Hepatocyte (in vitro differentiated cells): Measurements from ENCODE around the gene EXD3. TPM values are rescaled to one million over a fixed set of nuclear protein-coding genes. Genes with fewer than 3 reads are reported as not detected.

ENCODE experiments used
- DNase-seq: peaks from one replicate; pipeline ENCODE4 v3.0.0-alpha.2; 2016; ENCODE audit warnings: low spot score
- H2AFZ ChIP-seq: fragments of 200-600 bp; sonication (generic); 2 replicates; pipeline ENCODE4 v1.6.0; 2016; ENCODE audit warnings: antibody characterized with exemption, mild to moderate bottlenecking
- H3K27ac ChIP-seq: fragments of 200-600 bp; sonication (generic); 2 replicates; pipeline ENCODE4 v1.5.1; 2016; ENCODE audit warnings: mild to moderate bottlenecking
- H3K27me3 ChIP-seq: fragments of 200-600 bp; sonication (generic); 2 replicates; pipeline ENCODE4 v1.6.1; 2016
- H3K36me3 ChIP-seq: fragments of 200-600 bp; sonication (generic); replicated peaks from 2 replicates; pipeline ENCODE4 v1.5.1; 2016; ENCODE audit warnings: low read depth; ENCODE audit not compliant: insufficient read depth
- H3K4me1 ChIP-seq: fragments of 200-600 bp; sonication (generic); 2 replicates; pipeline ENCODE4 v1.5.1; 2016; ENCODE audit warnings: mild to moderate bottlenecking, moderate library complexity; ENCODE audit not compliant: insufficient read depth
- H3K4me2 ChIP-seq: fragments of 200-600 bp; sonication (generic); 2 replicates; pipeline ENCODE4 v1.6.0; 2016
- H3K4me3 ChIP-seq: fragments of 200-600 bp; sonication (generic); 2 replicates; pipeline ENCODE4 v1.5.1; 2016; ENCODE audit warnings: mild to moderate bottlenecking
- H3K79me2 ChIP-seq: fragments of 200-600 bp; sonication (generic); 2 replicates; pipeline ENCODE4 v1.6.0; 2017; ENCODE audit warnings: mild to moderate bottlenecking
- H3K9me2 ChIP-seq: fragments of 200-600 bp; sonication (generic); replicated peaks from 2 replicates; pipeline ENCODE4 v1.6.0; 2017; ENCODE audit warnings: mild to moderate bottlenecking; ENCODE audit not compliant: insufficient read depth
- H3K9me3 ChIP-seq: fragments of 200-600 bp; sonication (generic); 2 replicates; pipeline ENCODE4 v1.5.1; 2016; ENCODE audit warnings: low read depth, mild to moderate bottlenecking
- H4K20me1 ChIP-seq: fragments of 200-600 bp; sonication (generic); 2 replicates; pipeline ENCODE4 v1.6.0; 2016; ENCODE audit warnings: mild to moderate bottlenecking; ENCODE audit not compliant: insufficient read depth, poor library complexity, severe bottlenecking
- EZH2 ChIP-seq: fragments of 200-600 bp; sonication (generic); IDR thresholded peaks from 2 replicates; pipeline ENCODE4 v1.6.1; 2016; ENCODE audit warnings: antibody characterized with exemption, mild to moderate bottlenecking, borderline replicate concordance
- EZH2phosphoT487 ChIP-seq: fragments of 200-600 bp; sonication (generic); IDR thresholded peaks from one replicate; pipeline ENCODE4 v1.6.1; 2018; ENCODE audit warnings: antibody characterized with exemption, mild to moderate bottlenecking, low read depth, moderate library complexity; ENCODE audit not compliant: unreplicated experiment, severe bottlenecking
- WGBS: methylation state at CpG from one replicate; pipeline ENCODE4 v1.1.6; 2016; ENCODE audit warnings: low lambda C conversion rate; ENCODE audit errors: missing lambda C conversion rate; 5-methylcytosine and 5-hydroxymethylcytosine counted together
- polyA plus RNA-seq: library from polyadenylated mRNA; unstranded; fragments of >200 nt; fragmentation: Nextera tagmentation; extraction: Ambion mirVana; gene quantifications from 2 replicates; pipeline ENCODE4 v1.2.1, GENCODE V29; 2016
- total RNA-seq: library from RNA; depleted of rRNA; stranded (reverse); fragments of >200 nt; gene quantifications from 2 replicates; pipeline ENCODE4 v1.2.3, GENCODE V29; 2014
- TF ChIP-seq, protein P1 (sequence below): fragments of 200-600 bp; sonication (generic); IDR thresholded peaks from 2 replicates; pipeline ENCODE4 v1.5.1; 2016; ENCODE audit warnings: antibody characterized with exemption, mild to moderate bottlenecking; ENCODE audit not compliant: poor library complexity

Gene EXD3
- total and polyA plus RNA-seq, 2 experiments from 2014 or later: 11.8 to 21.6 TPM

DNA sequence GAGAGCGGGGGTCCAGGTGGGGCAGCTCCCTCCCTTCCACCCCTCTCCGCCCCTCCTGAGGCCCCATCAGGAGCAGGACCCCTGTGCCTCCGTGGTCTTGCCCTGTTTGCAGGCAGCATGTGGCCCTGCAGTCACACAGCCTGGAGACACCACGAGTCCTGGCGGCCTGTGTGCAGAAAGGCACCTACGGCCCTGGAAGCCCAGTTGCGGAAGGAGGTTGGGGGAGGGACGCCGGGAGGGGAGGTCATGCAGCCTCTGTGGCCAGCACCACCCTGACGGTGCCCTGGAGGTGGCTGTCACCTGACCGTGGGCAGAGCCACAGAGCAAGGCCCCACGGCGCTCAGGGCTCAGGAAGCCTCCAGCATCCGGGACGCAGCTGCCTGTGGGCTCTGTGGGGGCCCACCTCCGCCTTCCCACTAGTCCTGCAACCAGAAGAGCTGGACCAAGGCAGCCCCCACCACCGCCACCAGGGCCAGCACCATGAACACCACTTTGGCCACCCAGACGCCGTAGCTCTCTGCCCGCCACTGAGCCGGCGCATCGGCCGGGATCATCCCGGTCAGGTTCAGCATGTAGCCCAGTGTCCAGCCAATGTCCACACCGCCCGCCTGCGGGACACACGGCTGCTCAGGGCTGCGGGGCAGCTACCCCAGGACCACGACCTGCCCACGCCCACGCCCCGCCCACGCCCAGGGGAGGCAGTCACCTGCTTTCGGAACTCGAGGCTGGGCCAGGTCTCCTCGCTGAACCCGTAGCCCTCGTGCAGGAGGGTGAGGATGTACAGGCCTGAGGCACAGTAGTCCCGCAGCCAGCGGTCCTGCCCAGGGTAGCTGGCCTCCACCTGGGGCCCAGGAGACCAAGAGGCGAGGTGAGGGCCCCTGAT, 11.8 kb upstream of the EXD3 start:
- no peak overlapping the region for H2AFZ ChIP-seq
- no peaks in the 10 kb centered on the region for H3K36me3 ChIP-seq
- no peak for DNase-seq
- no peak overlapping the region for H3K4me2 ChIP-seq
- no peaks in the 10 kb centered on the region for H3K27me3 ChIP-seq
- H3K79me2 ChIP-seq: no peaks in the 10 kb centered on the region
- no peak overlapping the region for H3K27ac ChIP-seq
- TF ChIP-seq EZH2 (no peak), EZH2phosphoT487 (no peak)
- TF ChIP-seq, protein P1, sequence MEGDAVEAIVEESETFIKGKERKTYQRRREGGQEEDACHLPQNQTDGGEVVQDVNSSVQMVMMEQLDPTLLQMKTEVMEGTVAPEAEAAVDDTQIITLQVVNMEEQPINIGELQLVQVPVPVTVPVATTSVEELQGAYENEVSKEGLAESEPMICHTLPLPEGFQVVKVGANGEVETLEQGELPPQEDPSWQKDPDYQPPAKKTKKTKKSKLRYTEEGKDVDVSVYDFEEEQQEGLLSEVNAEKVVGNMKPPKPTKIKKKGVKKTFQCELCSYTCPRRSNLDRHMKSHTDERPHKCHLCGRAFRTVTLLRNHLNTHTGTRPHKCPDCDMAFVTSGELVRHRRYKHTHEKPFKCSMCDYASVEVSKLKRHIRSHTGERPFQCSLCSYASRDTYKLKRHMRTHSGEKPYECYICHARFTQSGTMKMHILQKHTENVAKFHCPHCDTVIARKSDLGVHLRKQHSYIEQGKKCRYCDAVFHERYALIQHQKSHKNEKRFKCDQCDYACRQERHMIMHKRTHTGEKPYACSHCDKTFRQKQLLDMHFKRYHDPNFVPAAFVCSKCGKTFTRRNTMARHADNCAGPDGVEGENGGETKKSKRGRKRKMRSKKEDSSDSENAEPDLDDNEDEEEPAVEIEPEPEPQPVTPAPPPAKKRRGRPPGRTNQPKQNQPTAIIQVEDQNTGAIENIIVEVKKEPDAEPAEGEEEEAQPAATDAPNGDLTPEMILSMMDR: no peak
- H3K9me3 ChIP-seq: no peaks in the 10 kb centered on the region
- H3K4me3 ChIP-seq: no peak overlapping the region
- peaks cover 5% of the 10 kb centered on the region for H3K4me1 ChIP-seq
- no peaks in the 10 kb centered on the region for H4K20me1 ChIP-seq
- 93% methylated on average over 37 of the region's 43 CpGs for WGBS
- H3K9me2 ChIP-seq: no peaks in the 10 kb centered on the region

DNA sequence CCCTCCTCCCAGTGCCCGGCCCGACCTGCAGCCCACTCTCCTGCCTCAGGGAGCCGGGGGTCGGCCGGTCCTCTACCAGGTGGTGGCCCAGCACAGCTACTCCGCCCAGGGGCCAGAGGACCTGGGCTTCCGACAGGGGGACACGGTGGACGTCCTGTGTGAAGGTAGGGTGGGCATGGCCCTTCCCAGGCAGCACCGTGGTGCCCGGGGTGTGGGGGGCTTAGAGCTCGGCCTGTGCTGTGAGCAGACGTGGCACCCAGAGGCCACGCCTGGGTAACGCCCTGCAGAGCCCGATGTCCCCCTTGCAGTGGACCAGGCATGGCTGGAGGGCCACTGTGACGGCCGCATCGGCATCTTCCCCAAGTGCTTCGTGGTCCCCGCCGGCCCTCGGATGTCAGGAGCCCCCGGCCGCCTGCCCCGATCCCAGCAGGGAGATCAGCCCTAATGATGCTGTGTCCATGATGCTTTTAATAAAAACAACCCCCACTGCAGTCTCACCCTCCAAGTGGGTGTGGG, 11.0 kb upstream of the EXD3 start:
- no peaks in the 10 kb centered on the region for H3K27me3 ChIP-seq
- no peak for DNase-seq
- TF ChIP-seq, protein P1: no peak
- TF ChIP-seq EZH2phosphoT487: no peak
- TF ChIP-seq EZH2: no peak
- H3K27ac ChIP-seq: no peak overlapping the region
- no peaks in the 10 kb centered on the region for H4K20me1 ChIP-seq
- H3K9me2 ChIP-seq: no peaks in the 10 kb centered on the region
- no peak overlapping the region for H2AFZ ChIP-seq
- no peaks in the 10 kb centered on the region for H3K36me3 ChIP-seq
- H3K9me3 ChIP-seq: no peaks in the 10 kb centered on the region
- no peaks in the 10 kb centered on the region for H3K79me2 ChIP-seq
- no peak overlapping the region for H3K4me3 ChIP-seq
- H3K4me1 ChIP-seq: peaks cover 5% of the 10 kb centered on the region
- 94% methylated on average over 26 of the region's 26 CpGs for WGBS
- no peak overlapping the region for H3K4me2 ChIP-seq

DNA sequence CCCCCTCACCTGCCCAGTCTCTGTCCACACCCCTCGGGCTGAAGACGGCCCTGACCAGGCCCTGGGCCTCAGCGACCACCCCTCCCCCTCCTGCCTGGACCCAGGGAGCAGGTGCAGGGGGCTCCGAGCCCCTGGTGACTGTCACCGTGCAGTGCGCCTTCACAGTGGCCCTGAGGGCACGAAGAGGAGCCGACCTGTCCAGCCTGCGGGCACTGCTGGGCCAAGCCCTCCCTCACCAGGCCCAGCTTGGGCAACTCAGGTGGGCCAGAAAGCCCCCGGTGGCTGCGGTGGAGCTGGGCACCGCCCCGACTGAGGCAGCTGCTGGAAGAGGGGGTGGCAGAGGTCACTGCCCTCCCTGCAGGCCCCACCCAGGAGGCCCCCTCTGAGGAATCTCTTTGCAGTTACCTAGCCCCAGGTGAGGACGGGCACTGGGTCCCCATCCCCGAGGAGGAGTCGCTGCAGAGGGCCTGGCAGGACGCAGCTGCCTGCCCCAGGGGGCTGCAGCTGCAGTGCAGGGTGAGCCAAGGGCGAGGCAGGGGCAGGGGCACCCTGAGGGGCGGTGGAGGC, 10.5 kb upstream of the EXD3 start:
- Histone ChIP-seq H3K27ac (no peak overlapping the region), H3K9me3 (no peaks in the 10 kb centered on the region)

More for the DNA sequence above, 10.5 kb upstream of the EXD3 start:
- Histone ChIP-seq H3K9me2 (no peaks in the 10 kb centered on the region), H3K79me2 (no peaks in the 10 kb centered on the region), H3K4me3 (no peak overlapping the region), H2AFZ (no peak overlapping the region), H3K4me1 (peaks cover 5% of the 10 kb centered on the region), H3K4me2 (no peak overlapping the region), H4K20me1 (no peaks in the 10 kb centered on the region), H3K27me3 (no peaks in the 10 kb centered on the region), H3K36me3 (no peaks in the 10 kb centered on the region)
- WGBS: 86% methylated on average over 19 of the region's 19 CpGs
- TF ChIP-seq, protein P1: no peak
- TF ChIP-seq EZH2 (no peak), EZH2phosphoT487 (no peak)
- DNase-seq: no peak
